Fibroblast of lung (primary cell): Measurements from ENCODE around the gene CLPTM1.

Source experiments
- EZH2 ChIP-seq: IDR thresholded peaks from 2 replicates; pipeline ENCODE4 v1.5.1; 2012; ENCODE audit warnings: low read length, control low read depth, mild to moderate bottlenecking; ENCODE audit errors: missing control alignments
- TF ChIP-seq, protein P1 (sequence below), 2 donors: IDR thresholded peaks in 1 of 2; conservative IDR thresholded peaks in 1 of 2; 1 replicate in 1 of 2; 2 replicates in 1 of 2; pipeline ENCODE4 v1.5.1; 2011 to 2012; ENCODE audit warnings: low read length in 2 of 2, control low read depth in 1 of 2, inconsistent platforms in 1 of 2, low read depth in 1 of 2, mild to moderate bottlenecking in 1 of 2

DNA sequence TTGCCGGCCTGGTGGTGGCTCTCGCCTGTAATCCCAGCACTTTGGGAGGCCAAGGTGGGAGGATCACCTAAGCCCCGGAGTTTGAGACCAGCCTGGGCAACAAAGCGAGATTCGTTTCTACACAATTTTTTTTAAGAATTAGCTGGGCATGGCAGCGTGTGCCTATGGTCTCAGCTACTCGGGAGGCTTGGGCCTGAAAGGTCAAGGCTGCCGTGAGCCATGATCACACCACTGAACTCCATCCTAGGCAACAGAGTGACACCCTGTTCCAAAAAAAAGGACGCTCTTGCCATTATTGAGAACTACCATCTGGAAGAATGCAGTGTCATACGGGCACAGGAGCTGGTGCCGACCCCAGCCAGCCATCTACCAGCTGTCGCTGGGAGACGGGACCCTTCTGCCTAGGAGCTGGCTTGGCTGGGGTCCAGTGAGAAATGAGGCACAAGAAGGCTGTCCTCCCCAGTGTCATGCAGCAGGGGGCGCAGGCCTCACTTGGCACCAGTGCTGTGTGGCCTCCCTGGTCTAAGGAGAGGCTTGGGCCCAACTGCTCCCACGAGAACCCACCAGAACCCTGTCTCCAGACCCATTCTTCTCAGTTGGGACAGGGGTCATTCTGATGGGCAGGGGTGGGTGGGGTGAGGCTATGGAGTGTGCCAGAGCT lies 33.8 kb downstream of the CLPTM1 start:
- TF ChIP-seq, protein P1, sequence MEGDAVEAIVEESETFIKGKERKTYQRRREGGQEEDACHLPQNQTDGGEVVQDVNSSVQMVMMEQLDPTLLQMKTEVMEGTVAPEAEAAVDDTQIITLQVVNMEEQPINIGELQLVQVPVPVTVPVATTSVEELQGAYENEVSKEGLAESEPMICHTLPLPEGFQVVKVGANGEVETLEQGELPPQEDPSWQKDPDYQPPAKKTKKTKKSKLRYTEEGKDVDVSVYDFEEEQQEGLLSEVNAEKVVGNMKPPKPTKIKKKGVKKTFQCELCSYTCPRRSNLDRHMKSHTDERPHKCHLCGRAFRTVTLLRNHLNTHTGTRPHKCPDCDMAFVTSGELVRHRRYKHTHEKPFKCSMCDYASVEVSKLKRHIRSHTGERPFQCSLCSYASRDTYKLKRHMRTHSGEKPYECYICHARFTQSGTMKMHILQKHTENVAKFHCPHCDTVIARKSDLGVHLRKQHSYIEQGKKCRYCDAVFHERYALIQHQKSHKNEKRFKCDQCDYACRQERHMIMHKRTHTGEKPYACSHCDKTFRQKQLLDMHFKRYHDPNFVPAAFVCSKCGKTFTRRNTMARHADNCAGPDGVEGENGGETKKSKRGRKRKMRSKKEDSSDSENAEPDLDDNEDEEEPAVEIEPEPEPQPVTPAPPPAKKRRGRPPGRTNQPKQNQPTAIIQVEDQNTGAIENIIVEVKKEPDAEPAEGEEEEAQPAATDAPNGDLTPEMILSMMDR (conservative IDR thresholded peaks at IDR 0.05 in 1 of 2, IDR thresholded peaks at IDR 0.05 in 1 of 2; ENCODE audit: low read depth in 1 of 2, low read length in 2 of 2) = peak; percentile 54 to 69
- no peak for TF ChIP-seq EZH2
